NCI-H1436 treated with DMSO at 0.1 percent for 48 hours (cell line): ENCODE measurements around the gene JDP2.
"Not testable (repeated sequence)": the region's sequence is repeated elsewhere in the genome, so short reads cannot be mapped to it uniquely, and the experiment has no call there.

Experiments used
- DNase-seq: peaks from one replicate; lab custom pipeline; 2025; lab: John Stamatoyannopoulos, UW

Gene JDP2

DNA sequence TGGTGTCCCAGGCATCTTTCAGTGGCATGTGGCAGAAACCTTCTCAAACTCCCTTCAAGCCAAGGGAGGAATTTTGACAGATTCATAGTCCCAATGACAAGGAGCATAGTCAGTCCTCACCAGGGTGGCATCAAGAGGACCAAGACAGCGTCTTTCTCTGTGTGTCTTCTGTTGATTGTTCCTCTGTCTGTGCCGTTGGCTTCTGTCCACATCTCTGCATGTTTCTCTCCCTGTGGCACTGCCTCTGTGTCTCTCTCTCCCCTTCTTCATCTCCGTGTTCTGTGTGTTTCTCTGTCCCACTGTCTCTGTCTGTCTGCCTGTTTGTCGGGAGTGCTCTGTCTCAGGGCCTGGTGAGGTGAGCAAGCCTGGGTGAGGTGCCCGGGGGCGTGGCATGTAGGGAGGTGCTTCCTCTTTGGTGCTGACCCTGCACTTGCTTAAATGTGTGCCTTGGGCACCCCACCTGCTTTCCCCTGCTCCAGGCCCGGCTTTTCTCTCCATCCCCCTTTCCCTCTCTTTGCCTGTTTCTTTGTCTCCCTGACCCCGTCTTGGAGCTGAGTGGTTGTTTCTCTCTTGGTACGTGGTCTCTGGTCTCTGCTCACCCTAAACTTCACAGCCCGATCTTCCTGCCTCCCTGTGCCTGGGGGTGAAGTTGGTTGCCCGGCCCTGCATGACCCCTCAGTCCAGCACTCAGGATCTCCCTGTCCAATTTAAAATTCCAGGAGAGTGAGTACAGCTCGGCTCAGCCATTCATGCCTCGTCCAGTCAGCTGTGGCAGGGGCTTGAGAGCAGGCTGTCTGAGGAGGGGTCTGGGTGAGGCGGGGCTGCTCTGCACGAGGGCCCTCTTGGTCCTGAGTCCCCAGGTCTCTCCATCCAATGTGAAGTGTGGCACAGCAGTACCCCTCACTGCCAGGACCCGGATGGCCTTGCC, 28.5 kb downstream of the JDP2 start:
- no peak for DNase-seq

GRCh38 chr14:75456997-75457335, 29.1 kb downstream of the JDP2 start:
- DNase-seq, result no peak

- no peak for DNase-seq
Measured at GRCh38 chr14:75457648-75458165, 29.9 kb downstream of the JDP2 start.

GRCh38 chr14:75458305-75458704, 30.5 kb downstream of the JDP2 start:
- DNase-seq, result no peak

GRCh38 chr14:75459099-75459741, 31.4 kb downstream of the JDP2 start:
- no peak for DNase-seq

DNA sequence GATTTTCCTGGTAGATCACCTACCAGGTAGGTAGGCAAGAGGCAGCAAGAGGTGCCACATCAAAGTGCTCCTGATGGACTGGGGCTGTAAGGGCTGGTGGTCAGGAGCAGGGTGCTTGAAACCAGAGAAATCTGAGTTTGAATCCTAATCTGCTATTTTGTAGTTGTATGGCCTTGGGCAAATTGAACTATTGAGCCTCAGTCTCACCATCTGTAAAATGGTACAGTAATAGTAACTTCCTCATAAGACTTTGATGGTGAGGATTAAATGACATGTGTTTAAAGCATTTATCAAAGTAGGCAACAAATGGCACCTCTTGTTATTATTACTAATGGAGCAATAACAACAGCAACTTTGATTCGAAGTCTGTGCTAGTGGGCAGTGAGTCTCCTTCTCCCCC, 32.0 kb downstream of the JDP2 start:
- no peak for DNase-seq

DNA sequence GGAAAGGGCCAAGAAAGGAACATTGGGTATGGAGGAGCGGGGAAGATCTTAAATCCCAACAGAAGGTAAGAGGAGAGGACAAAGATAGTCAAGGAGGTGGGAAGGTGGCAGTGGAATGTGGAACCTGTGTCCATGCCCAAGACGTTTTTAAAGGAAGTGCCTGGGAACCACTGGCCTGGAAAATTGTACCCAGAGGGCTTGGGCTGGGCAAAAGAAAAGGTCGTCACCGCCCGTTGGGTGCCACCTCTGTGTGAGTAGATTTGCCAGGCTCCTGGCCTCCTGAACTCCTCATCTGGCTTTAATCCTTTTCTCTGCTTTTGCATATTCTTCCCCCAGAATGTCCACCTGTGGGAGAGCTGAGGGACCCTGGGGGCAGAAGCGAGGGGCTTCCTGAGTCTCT, 32.6 kb downstream of the JDP2 start:
- no peak for DNase-seq

- no peak for DNase-seq
Measured at GRCh38 chr14:75461303-75461702, 33.5 kb downstream of the JDP2 start.

- DNase-seq, result no peak
Measured at GRCh38 chr14:75461755-75462349, 34.0 kb downstream of the JDP2 start.

- DNase-seq, result no peak
Measured at GRCh38 chr14:75464626-75465025, 36.8 kb downstream of the JDP2 start.

DNA sequence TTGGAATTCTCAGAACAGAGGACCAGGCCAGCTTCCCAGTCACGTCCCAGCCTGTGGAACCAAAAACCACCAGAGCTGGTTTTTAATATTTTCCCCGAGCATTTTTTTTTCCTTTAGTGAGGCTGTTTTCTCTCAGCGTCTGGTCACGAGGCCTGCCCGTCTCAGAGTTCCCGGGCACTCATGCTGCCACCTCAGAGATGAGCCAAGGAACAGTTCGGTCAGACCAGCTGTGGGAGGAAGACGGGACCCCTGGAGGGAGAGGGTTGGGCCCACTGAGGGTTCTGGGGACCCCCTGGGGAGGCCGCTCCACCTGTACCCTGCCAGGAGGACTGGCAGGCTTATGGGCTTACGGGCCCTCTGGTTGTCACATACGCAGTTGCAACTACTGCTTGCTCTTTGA, 39.9 kb downstream of the JDP2 start:
- DNase-seq, result no peak

GRCh38 chr14:75469164-75469563, 41.3 kb downstream of the JDP2 start:
- DNase-seq, result no peak

DNA sequence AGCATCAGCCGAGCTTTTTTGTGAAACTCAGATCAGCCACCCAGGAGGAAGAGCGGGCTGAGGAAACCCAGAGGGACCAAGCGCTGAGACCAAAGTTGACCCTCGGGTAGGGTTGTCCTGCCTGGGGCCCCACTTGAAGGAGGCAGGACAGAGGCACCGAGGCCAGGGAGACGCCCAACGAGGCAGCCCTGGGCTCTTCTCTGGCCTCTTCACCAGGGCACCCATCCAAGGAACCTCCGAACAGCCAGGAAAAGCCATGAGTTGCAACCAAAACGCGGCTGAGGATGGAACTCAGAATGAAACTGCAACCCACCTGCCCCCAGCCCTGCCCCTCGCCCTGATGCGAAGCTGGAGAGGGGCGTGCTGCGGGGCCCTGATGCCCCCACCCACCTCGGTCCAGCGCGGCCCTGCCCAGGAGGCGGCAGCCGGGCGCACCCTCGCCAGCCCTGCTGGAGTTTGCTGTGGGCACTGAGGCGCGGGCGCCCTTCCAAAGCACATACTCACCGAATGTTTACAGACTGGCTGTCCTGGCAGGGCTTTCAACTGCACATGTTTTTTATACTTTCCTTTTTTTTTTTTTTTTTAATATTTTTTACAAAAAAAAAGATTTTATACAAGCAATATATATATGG, 41.9 kb downstream of the JDP2 start:
- no peak for DNase-seq

DNA sequence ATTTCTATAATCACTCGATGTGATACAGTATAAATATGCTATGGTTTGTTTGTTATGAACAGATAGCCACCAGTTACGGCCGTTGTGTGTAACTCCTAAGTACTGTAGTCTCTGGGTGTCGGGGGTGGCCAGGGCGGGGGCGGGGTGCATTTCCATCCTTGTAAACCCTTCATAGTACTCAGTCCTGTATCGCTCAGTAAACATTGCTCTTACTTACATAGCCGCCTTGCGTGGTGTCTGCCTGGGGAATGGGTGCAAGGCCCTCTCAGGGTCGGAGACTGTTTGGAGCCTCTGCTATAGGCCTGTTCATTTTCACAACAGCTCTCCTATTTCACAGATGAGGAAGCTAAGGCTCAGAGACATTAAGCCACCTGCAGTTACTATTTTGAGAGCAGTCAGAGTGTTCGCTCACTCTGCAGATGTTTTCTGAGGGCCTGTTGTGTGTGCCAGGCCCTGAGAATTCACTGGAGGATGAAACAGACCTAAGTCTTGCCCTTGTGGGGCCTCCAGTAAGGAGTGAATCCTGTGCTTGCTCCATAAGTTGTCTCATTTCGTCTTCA, 42.5 kb downstream of the JDP2 start:
- DNase-seq, result no peak

GRCh38 chr14:75471059-75471458, 43.2 kb downstream of the JDP2 start:
- no peak for DNase-seq

DNA sequence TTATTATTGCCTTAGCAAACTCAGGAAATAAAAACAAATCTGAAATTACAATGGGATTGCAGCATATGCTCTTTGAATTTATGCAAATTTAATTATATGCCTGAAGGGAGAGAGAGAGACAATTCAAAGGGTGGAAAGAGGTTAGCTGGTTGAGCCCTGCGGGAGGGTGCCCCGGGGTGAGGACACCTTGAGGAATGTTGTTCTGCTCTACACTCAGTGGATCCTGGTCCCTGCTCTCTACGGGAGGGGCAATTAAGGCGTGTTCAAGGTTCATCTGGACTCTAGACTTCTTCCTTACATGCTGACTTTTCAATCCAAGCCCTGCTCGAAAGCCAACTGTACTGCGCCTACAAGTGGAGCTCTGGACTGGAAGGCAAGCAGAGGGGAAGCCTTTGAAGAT, 46.3 kb downstream of the JDP2 start:
- not testable (repeated sequence) for DNase-seq

GRCh38 chr14:75476274-75476995, 48.6 kb downstream of the JDP2 start:
- DNase-seq, result peak; percentile 9

- no peak for DNase-seq
Measured at GRCh38 chr14:75477881-75478280, 50.1 kb downstream of the JDP2 start.

GRCh38 chr14:75479770-75480600, 52.2 kb downstream of the JDP2 start:
- DNase-seq, result no peak

DNA sequence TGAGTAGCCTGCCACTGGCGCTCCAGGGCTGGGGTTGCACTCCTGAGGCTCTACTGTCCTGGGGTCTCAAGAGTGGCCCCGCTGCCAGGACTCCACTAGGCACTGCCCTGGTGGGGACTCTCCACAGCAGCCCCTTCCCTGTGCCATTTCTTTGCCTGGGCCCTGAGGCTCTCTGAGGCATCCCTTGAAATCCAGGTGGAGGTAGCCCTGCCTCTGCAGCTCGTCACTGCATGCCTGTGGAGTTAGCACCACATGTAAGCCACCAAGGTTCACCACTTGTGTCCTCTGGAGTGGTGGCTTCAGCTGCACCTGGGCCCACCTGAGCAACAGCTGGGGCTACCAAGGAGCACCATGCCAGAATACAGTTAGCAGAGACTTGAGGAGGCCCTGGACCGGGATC, 54.5 kb downstream of the JDP2 start:
- DNase-seq, result no peak
